GM21447 (cell line): ENCODE measurements around the gene DUSP3.

Experiments used
- ATAC-seq: cut with Tn5 transposase; IDR thresholded peaks from one replicate; pipeline ENCODE4 v1.9.1; 2021; ENCODE audit not compliant: unreplicated experiment

Gene DUSP3

GRCh38 chr17:43778337-43779144, at the start of gene DUSP3:
DUSP3 (minus strand) TSS chr17:43778977; CDS start chr17:43778924, 53 bp downstream.
- ATAC-seq, result peak; percentile 72

GRCh38 chr17:43827596-43827995, 48.8 kb upstream of the DUSP3 start:
- no peak for ATAC-seq

- ATAC-seq, result no peak
Observed at GRCh38 chr17:43826206-43826605, 47.4 kb upstream of the DUSP3 start.

GRCh38 chr17:43825567-43825966, 46.8 kb upstream of the DUSP3 start:
- ATAC-seq, result no peak

GRCh38 chr17:43823350-43824084, 44.7 kb upstream of the DUSP3 start:
- no peak for ATAC-seq

DNA sequence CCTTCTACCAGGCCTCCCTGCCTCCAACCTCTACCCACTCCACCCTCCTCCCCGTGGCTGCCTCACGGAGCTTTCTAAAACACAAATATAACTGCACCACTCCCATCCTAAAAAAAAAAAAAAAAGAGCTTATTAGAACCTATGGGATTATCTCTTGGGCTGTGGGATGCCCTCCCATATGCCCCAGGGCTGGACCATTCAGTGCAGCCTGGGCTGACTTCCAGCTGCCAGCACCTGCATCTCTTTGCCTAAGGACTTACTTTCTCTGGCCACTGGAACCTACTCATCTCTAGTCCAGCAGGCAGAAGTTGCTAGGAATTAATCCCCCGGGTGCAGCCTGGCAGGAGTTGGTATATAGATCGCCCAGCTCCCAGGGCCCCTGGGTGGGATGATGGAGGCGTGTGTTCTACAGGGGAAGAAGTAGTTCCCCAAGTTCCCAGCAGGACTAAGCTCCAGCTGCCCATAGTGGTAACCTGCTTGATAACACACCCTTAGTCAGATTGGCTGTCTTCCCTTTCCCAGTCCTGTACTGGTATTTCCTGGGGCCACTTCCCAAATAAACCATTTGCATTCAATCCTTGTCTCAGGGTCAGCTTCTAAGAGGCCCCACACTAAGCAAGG, 43.9 kb upstream of the DUSP3 start:
- no peak for ATAC-seq

DNA sequence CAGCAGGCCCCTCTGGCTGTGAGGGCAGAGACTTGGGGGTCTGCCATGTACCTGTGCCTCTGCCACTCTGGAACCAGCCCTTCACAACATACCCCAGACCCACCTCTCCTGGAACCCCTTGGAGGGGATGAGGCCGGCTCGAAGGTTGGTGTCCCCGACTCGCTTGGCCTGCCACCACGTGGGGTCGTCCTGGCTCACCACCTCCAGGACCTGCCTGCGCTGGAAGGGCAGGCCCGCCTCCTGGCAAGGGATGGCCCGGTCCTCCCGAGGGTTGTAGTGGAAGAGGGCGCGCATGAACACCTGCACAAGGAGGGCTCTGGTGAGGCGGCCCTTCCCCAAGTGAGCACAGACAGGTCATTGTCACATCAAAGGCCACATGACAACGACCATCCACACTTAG, 42.0 kb upstream of the DUSP3 start:
- ATAC-seq, result no peak

- ATAC-seq, result no peak
Observed at GRCh38 chr17:43818966-43819365, 40.2 kb upstream of the DUSP3 start.

- no peak for ATAC-seq
Observed at GRCh38 chr17:43817826-43818225, 39.0 kb upstream of the DUSP3 start.

DNA sequence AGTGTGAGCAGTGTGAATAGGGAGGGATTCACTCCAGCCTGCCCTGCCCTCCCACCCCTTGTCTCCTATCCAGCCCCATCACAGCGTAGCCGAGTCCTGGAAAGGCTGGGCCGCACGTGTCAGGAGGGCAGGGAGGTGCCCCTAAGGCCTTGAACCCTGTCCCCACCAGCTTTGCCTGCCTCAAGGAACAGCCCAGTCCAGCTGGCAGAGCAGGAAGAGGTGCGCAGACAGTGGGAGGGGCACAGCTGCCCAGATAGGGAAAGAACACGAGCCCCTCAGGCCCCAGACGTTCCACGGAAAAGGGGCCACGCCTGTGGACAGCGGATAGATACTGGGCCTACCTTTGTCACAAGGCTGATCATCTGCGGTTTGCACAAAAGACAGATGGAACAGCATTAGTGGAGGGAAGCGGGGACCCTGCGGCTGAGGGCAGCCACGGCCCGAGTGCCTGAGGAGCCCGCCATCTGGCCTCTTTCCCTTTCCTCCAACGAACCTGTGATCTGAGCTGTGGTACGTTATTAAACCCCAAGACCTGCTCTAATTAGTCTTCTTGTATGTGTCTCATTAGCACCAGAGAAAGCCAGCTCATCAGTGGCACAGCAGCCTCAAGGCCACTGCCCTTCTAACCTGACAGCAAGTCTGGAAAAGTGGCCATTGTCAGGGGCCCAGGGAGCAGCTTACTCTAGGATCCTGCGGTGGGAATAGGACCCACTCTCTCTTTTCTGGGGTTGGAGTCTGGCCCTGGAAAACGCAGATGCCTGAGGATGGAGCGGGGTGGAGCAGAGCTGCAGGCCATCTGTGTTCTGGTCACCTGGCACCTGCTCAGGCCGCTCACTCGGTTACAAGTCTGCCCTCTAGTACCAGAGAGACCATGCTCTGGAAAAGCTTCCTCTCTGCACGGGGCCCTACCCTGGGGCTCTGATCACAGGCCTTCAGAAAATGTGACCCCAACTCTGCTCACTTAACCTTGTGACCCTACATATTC, 37.9 kb upstream of the DUSP3 start:
- ATAC-seq, result no peak

GRCh38 chr17:43814714-43815113, 35.9 kb upstream of the DUSP3 start:
- ATAC-seq, result no peak

GRCh38 chr17:43814026-43814425, 35.2 kb upstream of the DUSP3 start:
- ATAC-seq, result no peak

- no peak for ATAC-seq
Observed at GRCh38 chr17:43813386-43813785, 34.6 kb upstream of the DUSP3 start.

GRCh38 chr17:43812396-43813265, 33.9 kb upstream of the DUSP3 start:
- ATAC-seq, result no peak

DNA sequence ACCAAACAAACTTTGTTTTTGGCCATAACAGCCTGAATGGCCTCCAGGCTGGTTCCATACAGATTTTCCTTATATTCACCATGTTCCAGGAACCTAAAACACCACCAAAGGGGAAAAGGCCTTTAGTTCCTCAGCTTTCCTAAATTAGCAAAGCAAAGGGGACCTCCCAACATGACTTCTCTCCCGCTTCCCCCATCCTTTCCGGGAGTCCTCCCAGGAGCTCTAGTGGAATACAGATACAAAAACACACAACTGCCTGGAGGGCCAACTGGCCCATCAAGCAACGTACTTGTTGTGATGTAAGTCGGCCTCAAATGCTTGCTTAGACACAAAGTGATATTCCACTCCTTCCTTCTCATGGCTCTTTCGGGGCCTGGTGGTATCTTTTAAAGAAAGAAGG, 32.0 kb upstream of the DUSP3 start:
- no peak for ATAC-seq

GRCh38 chr17:43810226-43810715, 31.5 kb upstream of the DUSP3 start:
- no peak for ATAC-seq

GRCh38 chr17:43809121-43809520, 30.3 kb upstream of the DUSP3 start:
- ATAC-seq, result no peak

GRCh38 chr17:43808076-43808475, 29.3 kb upstream of the DUSP3 start:
- ATAC-seq, result no peak

GRCh38 chr17:43805117-43805516, 26.3 kb upstream of the DUSP3 start:
- ATAC-seq, result no peak

DNA sequence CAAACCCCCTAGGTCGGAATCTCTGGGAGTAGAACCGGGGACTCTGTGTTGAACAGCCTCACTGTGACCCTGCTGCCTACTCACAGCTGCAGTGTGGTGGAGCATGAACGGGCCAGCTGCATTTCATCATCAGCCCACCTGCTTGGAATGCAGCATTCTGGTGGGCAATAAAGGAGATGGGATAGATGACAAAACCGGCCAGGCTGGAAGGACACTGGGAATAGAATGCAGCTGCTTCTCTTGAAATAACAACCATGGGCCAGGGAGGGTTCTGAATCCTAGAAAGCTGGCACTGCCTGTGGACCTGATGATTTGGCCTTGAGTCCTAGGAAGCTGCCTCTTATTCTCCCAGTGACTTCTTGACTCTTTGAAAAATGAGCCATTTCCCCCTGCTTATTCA, 25.0 kb upstream of the DUSP3 start:
- ATAC-seq, result no peak
